VCaP (cell line): Measurements from ENCODE around the gene SAPCD2.

Source experiments
- H3K27ac ChIP-seq: fragments of 450-650 bp; 2 replicates; pipeline ENCODE4 v1.5.1; 2017
- CTCF ChIP-seq: fragments of 450-650 bp; conservative IDR thresholded peaks from 2 replicates; pipeline ENCODE4 v1.5.1; 2017; ENCODE audit warnings: mild to moderate bottlenecking, moderate library complexity

Gene SAPCD2

GRCh38 chr9:137109250-137110146 is 39.1 kb upstream of the SAPCD2 start:
- H3K27ac ChIP-seq = peak overlapping the region; percentile 65
- no peak for TF ChIP-seq CTCF

- H3K27ac ChIP-seq = peak overlapping the region; percentile 65
Observed at GRCh38 chr9:137108608-137109249, 38.4 kb upstream of the SAPCD2 start.

GRCh38 chr9:137107982-137108381 is 37.6 kb upstream of the SAPCD2 start:
- peak overlapping the region; percentile 65 for H3K27ac ChIP-seq
- TF ChIP-seq CTCF = no peak

More at GRCh38 chr9:137108608-137109249, 38.4 kb upstream of the SAPCD2 start:
- no peak for TF ChIP-seq CTCF

- H3K27ac ChIP-seq = peak overlapping the region; percentile 65
- TF ChIP-seq CTCF = no peak
Observed at GRCh38 chr9:137107312-137107921, 37.1 kb upstream of the SAPCD2 start.

- TF ChIP-seq CTCF = no peak
- peak overlapping the region; percentile 65 for H3K27ac ChIP-seq
Observed at GRCh38 chr9:137106662-137107250, 36.4 kb upstream of the SAPCD2 start.

- TF ChIP-seq CTCF = no peak
- H3K27ac ChIP-seq = peak overlapping the region; percentile 65; the same call in 1 of the 2 replicates
Observed at GRCh38 chr9:137105814-137106661, 35.7 kb upstream of the SAPCD2 start.
